WTC11 (cell line): ENCODE data around the gene UCN3.

Experiments used
- CREB1 ChIP-seq: sonication (generic); formaldehyde crosslinking; IDR thresholded peaks from 2 replicates; pipeline ENCODE4 v1.8.0; 2023; ENCODE audit warnings: mild to moderate bottlenecking, missing genetic modification reagents
- FOXP1 ChIP-seq: sonication (generic); formaldehyde crosslinking; IDR thresholded peaks from 2 replicates; pipeline ENCODE4 v1.8.0; 2022; ENCODE audit warnings: missing genetic modification reagents, mild to moderate bottlenecking, moderate library complexity, borderline replicate concordance
- GABPB1 ChIP-seq: sonication (generic); formaldehyde crosslinking; IDR thresholded peaks from 2 replicates; pipeline ENCODE4 v1.8.1; 2023; ENCODE audit warnings: mild to moderate bottlenecking, missing genetic modification reagents
- JUN ChIP-seq: sonication (generic); formaldehyde crosslinking; IDR thresholded peaks from 2 replicates; pipeline ENCODE4 v1.8.0; 2023; ENCODE audit warnings: mild to moderate bottlenecking, missing genetic modification reagents
- KAT7 ChIP-seq: sonication (generic); formaldehyde crosslinking; IDR thresholded peaks from 2 replicates; pipeline ENCODE4 v1.8.1; 2023; ENCODE audit warnings: missing genetic modification reagents, mild to moderate bottlenecking, borderline replicate concordance
- ZNF121 ChIP-seq: sonication (generic); formaldehyde crosslinking; IDR thresholded peaks from 2 replicates; pipeline ENCODE4 v1.8.0; 2023; ENCODE audit warnings: missing genetic modification reagents
- TF ChIP-seq, protein P1 (sequence below): fragments of 200-600 bp; IDR thresholded peaks from 2 replicates; pipeline ENCODE4 v1.8.0; 2022; ENCODE audit warnings: antibody characterized with exemption
- TF ChIP-seq, protein P2 (sequence below): sonication (generic); formaldehyde crosslinking; IDR thresholded peaks from 2 replicates; pipeline ENCODE4 v1.8.0; 2022; ENCODE audit warnings: mild to moderate bottlenecking, missing genetic modification reagents
- TF ChIP-seq, protein P3 (sequence below): sonication (generic); formaldehyde crosslinking; IDR thresholded peaks from 2 replicates; pipeline ENCODE4 v1.8.0; 2023; ENCODE audit warnings: missing genetic modification reagents
- TF ChIP-seq, protein P4 (sequence below): sonication (generic); formaldehyde crosslinking; IDR thresholded peaks from 2 replicates; pipeline ENCODE4 v1.8.0; 2023; ENCODE audit warnings: missing genetic modification reagents, mild to moderate bottlenecking, borderline replicate concordance
- TF ChIP-seq, protein P5 (sequence below): sonication (generic); formaldehyde crosslinking; IDR thresholded peaks from 2 replicates; pipeline ENCODE4 v1.8.1; 2022; ENCODE audit warnings: low read depth, missing genetic modification reagents, borderline replicate concordance
- TF ChIP-seq, protein P6 (sequence below): sonication (generic); formaldehyde crosslinking; IDR thresholded peaks from 2 replicates; pipeline ENCODE4 v1.8.1; 2023; ENCODE audit warnings: mild to moderate bottlenecking, missing genetic modification reagents, moderate library complexity

DNA sequence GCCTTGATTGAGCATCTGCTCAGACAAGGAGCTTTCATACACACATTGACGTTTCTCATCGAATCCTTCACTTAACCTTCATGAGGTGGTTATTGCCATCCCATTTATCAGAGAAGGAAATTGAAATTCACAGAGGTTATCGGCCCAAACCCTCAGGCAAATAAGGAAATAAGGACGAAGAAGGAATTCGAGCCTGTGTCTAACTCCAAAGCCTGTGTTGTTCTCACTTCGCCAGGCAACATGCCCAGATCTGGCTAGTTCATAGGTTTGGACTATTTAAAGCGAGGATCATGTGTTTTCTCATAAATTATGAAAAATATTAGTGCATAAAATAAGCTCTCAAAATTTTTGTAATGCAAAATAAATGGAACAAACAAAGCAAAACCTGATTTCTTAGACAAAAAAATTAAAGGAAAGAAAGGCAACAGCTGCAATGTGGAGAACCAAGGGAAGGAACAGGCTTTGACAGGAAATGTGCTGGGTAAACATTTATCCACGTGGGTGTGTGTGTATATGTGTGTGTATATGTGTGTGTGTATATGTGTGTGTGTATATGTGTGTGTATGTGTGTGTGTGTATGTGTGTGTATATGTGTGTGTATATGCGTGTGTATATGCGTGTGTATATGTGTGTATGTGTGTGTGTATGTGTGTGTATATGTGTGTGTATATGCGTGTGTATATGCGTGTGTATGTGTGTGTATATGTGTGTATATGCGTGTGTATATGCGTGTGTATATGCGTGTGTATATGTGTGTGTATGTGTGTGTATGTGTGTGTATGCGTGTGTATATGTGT, 4.8 kb downstream of the UCN3 start:
- TF ChIP-seq, protein P1, sequence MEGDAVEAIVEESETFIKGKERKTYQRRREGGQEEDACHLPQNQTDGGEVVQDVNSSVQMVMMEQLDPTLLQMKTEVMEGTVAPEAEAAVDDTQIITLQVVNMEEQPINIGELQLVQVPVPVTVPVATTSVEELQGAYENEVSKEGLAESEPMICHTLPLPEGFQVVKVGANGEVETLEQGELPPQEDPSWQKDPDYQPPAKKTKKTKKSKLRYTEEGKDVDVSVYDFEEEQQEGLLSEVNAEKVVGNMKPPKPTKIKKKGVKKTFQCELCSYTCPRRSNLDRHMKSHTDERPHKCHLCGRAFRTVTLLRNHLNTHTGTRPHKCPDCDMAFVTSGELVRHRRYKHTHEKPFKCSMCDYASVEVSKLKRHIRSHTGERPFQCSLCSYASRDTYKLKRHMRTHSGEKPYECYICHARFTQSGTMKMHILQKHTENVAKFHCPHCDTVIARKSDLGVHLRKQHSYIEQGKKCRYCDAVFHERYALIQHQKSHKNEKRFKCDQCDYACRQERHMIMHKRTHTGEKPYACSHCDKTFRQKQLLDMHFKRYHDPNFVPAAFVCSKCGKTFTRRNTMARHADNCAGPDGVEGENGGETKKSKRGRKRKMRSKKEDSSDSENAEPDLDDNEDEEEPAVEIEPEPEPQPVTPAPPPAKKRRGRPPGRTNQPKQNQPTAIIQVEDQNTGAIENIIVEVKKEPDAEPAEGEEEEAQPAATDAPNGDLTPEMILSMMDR: no peak
- TF ChIP-seq JUN (CRISPR knock-in tag) (no peak), FOXP1 (no peak), KAT7 (CRISPR knock-in tag) (no peak), GABPB1 (CRISPR knock-in tag) (no peak), CREB1 (CRISPR knock-in tag) (no peak), ZNF121 (CRISPR knock-in tag) (no peak)
- TF ChIP-seq, protein P2, sequence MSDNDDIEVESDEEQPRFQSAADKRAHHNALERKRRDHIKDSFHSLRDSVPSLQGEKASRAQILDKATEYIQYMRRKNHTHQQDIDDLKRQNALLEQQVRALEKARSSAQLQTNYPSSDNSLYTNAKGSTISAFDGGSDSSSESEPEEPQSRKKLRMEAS (CRISPR knock-in tag): no peak
- TF ChIP-seq, protein P3, sequence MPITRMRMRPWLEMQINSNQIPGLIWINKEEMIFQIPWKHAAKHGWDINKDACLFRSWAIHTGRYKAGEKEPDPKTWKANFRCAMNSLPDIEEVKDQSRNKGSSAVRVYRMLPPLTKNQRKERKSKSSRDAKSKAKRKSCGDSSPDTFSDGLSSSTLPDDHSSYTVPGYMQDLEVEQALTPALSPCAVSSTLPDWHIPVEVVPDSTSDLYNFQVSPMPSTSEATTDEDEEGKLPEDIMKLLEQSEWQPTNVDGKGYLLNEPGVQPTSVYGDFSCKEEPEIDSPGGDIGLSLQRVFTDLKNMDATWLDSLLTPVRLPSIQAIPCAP: no peak
- TF ChIP-seq, protein P4, sequence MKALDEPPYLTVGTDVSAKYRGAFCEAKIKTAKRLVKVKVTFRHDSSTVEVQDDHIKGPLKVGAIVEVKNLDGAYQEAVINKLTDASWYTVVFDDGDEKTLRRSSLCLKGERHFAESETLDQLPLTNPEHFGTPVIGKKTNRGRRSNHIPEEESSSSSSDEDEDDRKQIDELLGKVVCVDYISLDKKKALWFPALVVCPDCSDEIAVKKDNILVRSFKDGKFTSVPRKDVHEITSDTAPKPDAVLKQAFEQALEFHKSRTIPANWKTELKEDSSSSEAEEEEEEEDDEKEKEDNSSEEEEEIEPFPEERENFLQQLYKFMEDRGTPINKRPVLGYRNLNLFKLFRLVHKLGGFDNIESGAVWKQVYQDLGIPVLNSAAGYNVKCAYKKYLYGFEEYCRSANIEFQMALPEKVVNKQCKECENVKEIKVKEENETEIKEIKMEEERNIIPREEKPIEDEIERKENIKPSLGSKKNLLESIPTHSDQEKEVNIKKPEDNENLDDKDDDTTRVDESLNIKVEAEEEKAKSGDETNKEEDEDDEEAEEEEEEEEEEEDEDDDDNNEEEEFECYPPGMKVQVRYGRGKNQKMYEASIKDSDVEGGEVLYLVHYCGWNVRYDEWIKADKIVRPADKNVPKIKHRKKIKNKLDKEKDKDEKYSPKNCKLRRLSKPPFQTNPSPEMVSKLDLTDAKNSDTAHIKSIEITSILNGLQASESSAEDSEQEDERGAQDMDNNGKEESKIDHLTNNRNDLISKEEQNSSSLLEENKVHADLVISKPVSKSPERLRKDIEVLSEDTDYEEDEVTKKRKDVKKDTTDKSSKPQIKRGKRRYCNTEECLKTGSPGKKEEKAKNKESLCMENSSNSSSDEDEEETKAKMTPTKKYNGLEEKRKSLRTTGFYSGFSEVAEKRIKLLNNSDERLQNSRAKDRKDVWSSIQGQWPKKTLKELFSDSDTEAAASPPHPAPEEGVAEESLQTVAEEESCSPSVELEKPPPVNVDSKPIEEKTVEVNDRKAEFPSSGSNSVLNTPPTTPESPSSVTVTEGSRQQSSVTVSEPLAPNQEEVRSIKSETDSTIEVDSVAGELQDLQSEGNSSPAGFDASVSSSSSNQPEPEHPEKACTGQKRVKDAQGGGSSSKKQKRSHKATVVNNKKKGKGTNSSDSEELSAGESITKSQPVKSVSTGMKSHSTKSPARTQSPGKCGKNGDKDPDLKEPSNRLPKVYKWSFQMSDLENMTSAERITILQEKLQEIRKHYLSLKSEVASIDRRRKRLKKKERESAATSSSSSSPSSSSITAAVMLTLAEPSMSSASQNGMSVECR (CRISPR knock-in tag): no peak
- TF ChIP-seq, protein P5, sequence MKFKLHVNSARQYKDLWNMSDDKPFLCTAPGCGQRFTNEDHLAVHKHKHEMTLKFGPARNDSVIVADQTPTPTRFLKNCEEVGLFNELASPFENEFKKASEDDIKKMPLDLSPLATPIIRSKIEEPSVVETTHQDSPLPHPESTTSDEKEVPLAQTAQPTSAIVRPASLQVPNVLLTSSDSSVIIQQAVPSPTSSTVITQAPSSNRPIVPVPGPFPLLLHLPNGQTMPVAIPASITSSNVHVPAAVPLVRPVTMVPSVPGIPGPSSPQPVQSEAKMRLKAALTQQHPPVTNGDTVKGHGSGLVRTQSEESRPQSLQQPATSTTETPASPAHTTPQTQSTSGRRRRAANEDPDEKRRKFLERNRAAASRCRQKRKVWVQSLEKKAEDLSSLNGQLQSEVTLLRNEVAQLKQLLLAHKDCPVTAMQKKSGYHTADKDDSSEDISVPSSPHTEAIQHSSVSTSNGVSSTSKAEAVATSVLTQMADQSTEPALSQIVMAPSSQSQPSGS (CRISPR knock-in tag): no peak
- TF ChIP-seq, protein P6, sequence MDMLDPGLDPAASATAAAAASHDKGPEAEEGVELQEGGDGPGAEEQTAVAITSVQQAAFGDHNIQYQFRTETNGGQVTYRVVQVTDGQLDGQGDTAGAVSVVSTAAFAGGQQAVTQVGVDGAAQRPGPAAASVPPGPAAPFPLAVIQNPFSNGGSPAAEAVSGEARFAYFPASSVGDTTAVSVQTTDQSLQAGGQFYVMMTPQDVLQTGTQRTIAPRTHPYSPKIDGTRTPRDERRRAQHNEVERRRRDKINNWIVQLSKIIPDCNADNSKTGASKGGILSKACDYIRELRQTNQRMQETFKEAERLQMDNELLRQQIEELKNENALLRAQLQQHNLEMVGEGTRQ (CRISPR knock-in tag): no peak
